B cell (primary cell): ENCODE measurements around the gene MSI1. TPM values are rescaled to one million over a fixed set of nuclear protein-coding genes. Genes with fewer than 3 reads are reported as not detected.

Source experiments
- ATAC-seq: fragments of 200-7000 bp; cut with Tn5 transposase; one replicate; pipeline ENCODE4 v1.10.0; 2021; ENCODE audit warnings: low read depth, mild to moderate bottlenecking, moderate number of reproducible peaks, moderate library complexity
- CTCF ChIA-PET: fragments of 350-600 bp; sonication (Branson Sonifier 250); formaldehyde crosslinking; loops from one replicate; lab custom pipeline; 2021; ENCODE audit warnings: antibody characterized with exemption, inconsistent platforms; lab: Charles Lee
- POLR2A ChIA-PET: fragments of 350-600 bp; sonication (Branson Sonifier 250); formaldehyde crosslinking; loops from one replicate; lab custom pipeline; 2021; ENCODE audit warnings: antibody characterized with exemption; lab: Charles Lee
- DNase-seq: peaks from one replicate; pipeline ENCODE4 v3.0.0; 2013
- H2AFZ ChIP-seq: 2 replicates; pipeline ENCODE4 v1.6.1; 2012; ENCODE audit warnings: mild to moderate bottlenecking, low read depth, low read length; ENCODE audit not compliant: insufficient read depth, poor library complexity, severe bottlenecking
- H3K27ac ChIP-seq, 2 donors: 1 replicate in 1 of 2; 2 replicates in 1 of 2; pipeline ENCODE4 v1.5.1; 2012 to 2013; ENCODE audit warnings: low read length in 2 of 2, mild to moderate bottlenecking in 2 of 2, moderate library complexity in 1 of 2
- H3K27me3 ChIP-seq, 4 experiments: fragments of 200-600 bp in 1 of 4; sonication (generic) in 1 of 4; replicated peaks in 1 of 4; 1 replicate in 2 of 4; 2 replicates in 2 of 4; pipeline versions ENCODE4 v1.6.1 to v1.7.0; 2013 to 2016; ENCODE audit warnings: low read length in 3 of 4, mild to moderate bottlenecking in 2 of 4, mixed read lengths in 1 of 4, moderate library complexity in 1 of 4; ENCODE audit not compliant: insufficient read depth in 4 of 4, control insufficient read depth in 3 of 4; ENCODE audit errors: control extremely low read depth in 1 of 4
- H3K36me3 ChIP-seq, 2 experiments: replicated peaks in 1 of 2; 1 replicate in 1 of 2; 2 replicates in 1 of 2; pipeline versions ENCODE4 v1.6.1 to v1.7.1; 2013; ENCODE audit warnings: low read length in 1 of 2; ENCODE audit not compliant: insufficient read depth in 2 of 2, control insufficient read depth in 1 of 2; ENCODE audit errors: control extremely low read depth in 1 of 2, extremely low read depth in 1 of 2
- H3K4me1 ChIP-seq, 2 donors: fragments of 200-600 bp in 1 of 2; sonication (generic) in 1 of 2; 1 replicate in 1 of 2; 2 replicates in 1 of 2; pipeline versions ENCODE4 v1.5.1 to v1.6.1; 2013 to 2017; ENCODE audit warnings: low read length in 2 of 2; ENCODE audit not compliant: control insufficient read depth in 2 of 2, insufficient read depth in 2 of 2
- H3K4me2 ChIP-seq: replicated peaks from 2 replicates; pipeline ENCODE3; 2012; ENCODE audit warnings: mild to moderate bottlenecking, low read depth, low read length; ENCODE audit not compliant: poor library complexity, severe bottlenecking
- H3K4me3 ChIP-seq, 5 experiments: fragments of 200-600 bp in 1 of 5; sonication (generic) in 1 of 5; 1 replicate in 3 of 5; 2 replicates in 2 of 5; pipeline versions ENCODE4 v1.5.1 to v1.7.0; 2011 to 2016; ENCODE audit warnings: low read length in 4 of 5, mild to moderate bottlenecking in 4 of 5, low read depth in 2 of 5, control low read depth in 1 of 5, moderate library complexity in 1 of 5; ENCODE audit not compliant: insufficient read depth in 1 of 5; ENCODE audit errors: control extremely low read depth in 1 of 5, extremely low read depth in 1 of 5
- H3K79me2 ChIP-seq: fragments of 200-600 bp; sonication (generic); one replicate; pipeline ENCODE4 v1.6.0; 2016; ENCODE audit warnings: low read length; ENCODE audit not compliant: control insufficient read depth, insufficient read depth
- H3K9ac ChIP-seq: fragments of 200-600 bp; sonication (generic); 2 replicates; pipeline ENCODE4 v1.6.1; 2017; ENCODE audit warnings: mild to moderate bottlenecking, low read length, moderate library complexity
- H3K9me3 ChIP-seq, 3 donors: one replicate each; pipeline versions ENCODE4 v1.6.1 to v1.7.1; 2013; ENCODE audit warnings: low read length in 2 of 3; ENCODE audit not compliant: control insufficient read depth in 2 of 3, insufficient read depth in 1 of 3; ENCODE audit errors: control extremely low read depth in 1 of 3
- H4K20me1 ChIP-seq: 2 replicates; pipeline ENCODE4 v1.6.0; 2012; ENCODE audit warnings: mild to moderate bottlenecking, low read length; ENCODE audit not compliant: insufficient read depth, control insufficient read depth, poor library complexity, severe bottlenecking
- H3K27ac Mint-ChIP-seq: one replicate; pipeline ENCODE4 v1.8.0; 2021; ENCODE audit warnings: mixed read lengths
- H3K27me3 Mint-ChIP-seq: one replicate; pipeline ENCODE4 v1.8.0; 2021; ENCODE audit warnings: mixed read lengths
- H3K4me1 Mint-ChIP-seq: one replicate; pipeline ENCODE4 v1.8.0; 2021; ENCODE audit warnings: mixed read lengths
- H3K4me3 Mint-ChIP-seq: one replicate; pipeline ENCODE4 v1.8.0; 2021; ENCODE audit warnings: mixed read lengths
- H3K9me3 Mint-ChIP-seq: one replicate; pipeline ENCODE4 v1.8.0; 2022; ENCODE audit warnings: mixed read lengths; ENCODE audit not compliant: insufficient read depth
- CTCF ChIP-seq: fragments of 200-600 bp; IDR thresholded peaks from one replicate; pipeline ENCODE4 v1.8.0; 2022; ENCODE audit warnings: antibody characterized with exemption, mild to moderate bottlenecking
- EZH2 ChIP-seq: IDR thresholded peaks from 2 replicates; pipeline ENCODE4 v1.6.1; 2012; ENCODE audit warnings: borderline replicate concordance, low read depth, mild to moderate bottlenecking, moderate library complexity, low read length; ENCODE audit not compliant: insufficient read depth, poor library complexity, severe bottlenecking
- WGBS: methylation state at CpG from one replicate; pipeline ENCODE4 v1.1.5; 2013; ENCODE audit warnings: missing lambda C conversion rate; ENCODE audit not compliant: insufficient coverage; 5-methylcytosine and 5-hydroxymethylcytosine counted together
- intact Hi-C: fragments of 100-400 bp; cut with micrococcal nuclease; formaldehyde crosslinking; loops from one replicate; pipeline ENCODE4 v1.10.0; 2022
- polyA plus RNA-seq: library from polyadenylated mRNA; depleted of rRNA; stranded (reverse); fragments of >200 nt; gene quantifications from 2 replicates; pipeline ENCODE4 v1.2.3, GENCODE V29; 2012
- total RNA-seq, 2 donors: library from RNA; stranded (reverse); fragments of 120-200 nt in 1 of 2; gene quantifications; 1 replicate in 1 of 2; 2 replicates in 1 of 2; pipeline versions ENCODE4 v1.2.3 to v1.2.4, GENCODE V29; 2013 to 2022

Gene MSI1
- total and polyA plus RNA-seq, 2 donors (not counting 1 experiment from before 2014, with no cell fraction given): not detected

GRCh38 chr12:120350576-120351350 lies 18.2 kb downstream of the MSI1 start:
- H3K27me3 Mint-ChIP-seq: peaks cover 24% of the 10 kb centered on the region
- H3K4me1 Mint-ChIP-seq: no peaks in the 10 kb centered on the region
- 89% methylated on average over 14 of the region's 19 CpGs for WGBS
- no peak overlapping the region for H2AFZ ChIP-seq
- no peaks in the 10 kb centered on the region for H3K79me2 ChIP-seq
- H3K4me3 ChIP-seq: no peak overlapping the region
- H3K27me3 ChIP-seq: peaks cover 0 to 5% (median 2%) of the 10 kb centered on the region in 4 experiments
- H3K27ac ChIP-seq: no peak overlapping the region
- no peak for ATAC-seq
- H3K4me3 Mint-ChIP-seq: no peak overlapping the region
- no peaks in the 10 kb centered on the region for H3K4me1 ChIP-seq
- H4K20me1 ChIP-seq: no peaks in the 10 kb centered on the region
- ChIA-PET POLR2A (no interaction called here), CTCF (no interaction called here)
- no peak for DNase-seq
- no peak overlapping the region for H3K27ac Mint-ChIP-seq
- H3K4me2 ChIP-seq: no peak overlapping the region
- H3K9me3 Mint-ChIP-seq: no peaks in the 10 kb centered on the region
- H3K36me3 ChIP-seq: no peaks in the 10 kb centered on the region
- H3K9ac ChIP-seq: no peak overlapping the region
- no peak for TF ChIP-seq CTCF
- no peak for TF ChIP-seq EZH2
- intact Hi-C loops: no loop called here
- H3K9me3 ChIP-seq: no peaks in the 10 kb centered on the region

GRCh38 chr12:120347766-120348165 lies 21.2 kb downstream of the MSI1 start:
- Histone ChIP-seq H3K9me3 (no peaks in the 10 kb centered on the region), H3K9ac (no peak overlapping the region), H3K27ac (no peak overlapping the region), H3K4me1 (no peaks in the 10 kb centered on the region), H3K27me3 (peaks cover 0 to 9% (median 2%) of the 10 kb centered on the region in 4 experiments), H3K4me3 (no peak overlapping the region), H4K20me1 (no peaks in the 10 kb centered on the region), H3K4me2 (no peak overlapping the region), H3K36me3 (no peaks in the 10 kb centered on the region), H2AFZ (no peak overlapping the region), H3K79me2 (no peaks in the 10 kb centered on the region)
- no peaks in the 10 kb centered on the region for H3K4me1 Mint-ChIP-seq
- DNase-seq (no peak), ATAC-seq (no peak)
- H3K4me3 Mint-ChIP-seq: no peak overlapping the region
- 86% methylated on average over 11 of the region's 11 CpGs for WGBS
- ChIA-PET CTCF (interaction anchor here (0.6 to 2.0 kb wide), 2 partner anchors 9 to 204 kb away, joined by 3 to 7 read pairs; no protein-coding TSS in a partner anchor), POLR2A (no interaction called here)
- no peak for TF ChIP-seq CTCF
- TF ChIP-seq EZH2: no peak
- intact Hi-C loops: no loop called here
- no peaks in the 10 kb centered on the region for H3K9me3 Mint-ChIP-seq
- H3K27ac Mint-ChIP-seq: no peak overlapping the region
- peaks cover 20% of the 10 kb centered on the region for H3K27me3 Mint-ChIP-seq
